SK-N-MC (cell line): ENCODE measurements around the gene DUSP11.

Experiments used
- EZH2 ChIP-seq: fragments of 200-600 bp; sonication (generic); IDR thresholded peaks from one replicate; pipeline ENCODE4 v1.6.1; 2017; ENCODE audit warnings: antibody characterized with exemption
- POLR2AphosphoS5 ChIP-seq: IDR thresholded peaks from 2 replicates; pipeline ENCODE4 v1.6.1; 2012; ENCODE audit warnings: mild to moderate bottlenecking, low read depth, low read length, borderline replicate concordance

DNA sequence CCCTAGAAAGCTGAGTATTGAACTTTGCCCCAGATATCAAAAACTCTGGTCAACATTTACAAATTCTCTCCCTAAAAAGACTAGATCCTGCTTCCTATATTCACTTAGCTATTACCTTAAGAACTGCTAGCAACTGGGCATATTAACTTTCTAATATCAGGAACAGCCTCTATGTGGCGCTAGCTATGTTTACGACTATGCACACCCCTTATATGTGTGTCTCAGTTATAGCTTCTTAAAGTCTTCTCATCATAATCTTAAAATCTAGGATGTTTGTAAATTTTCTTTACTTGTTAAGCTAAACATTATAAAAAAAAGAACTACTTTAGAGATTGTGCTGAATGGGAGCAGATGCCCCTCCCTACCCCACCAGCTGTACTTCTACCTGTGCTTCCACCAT is 47.1 kb upstream of the DUSP11 start:
- no peak for TF ChIP-seq POLR2AphosphoS5
- no peak for TF ChIP-seq EZH2
